PC-3 (cell line): ENCODE results near the gene CPLX1. TPM values are rescaled to one million over a fixed set of nuclear protein-coding genes. Genes with fewer than 3 reads are reported as not detected.
A peak's percentile ranks its signal among the peaks of the same experiment; 100 is the strongest.

ENCODE experiments used
- ATAC-seq: fragments of 200-7000 bp; cut with Tn5 transposase; 2 replicates; pipeline ENCODE4 v1.9.1; 2020; ENCODE audit warnings: mild to moderate bottlenecking, moderate library complexity
- Bru-seq: library from RNA; stranded (reverse); fragments of 400-500 nt; gene quantifications from one replicate; lab custom pipeline; 2021; lab: Mats Ljungman, UMichigan
- BruChase-seq, 2 experiments: library from RNA; stranded (reverse); fragments of 400-500 nt; gene quantifications; one replicate each; lab custom pipeline; 2021; lab: Mats Ljungman, UMichigan
- BruUV-seq: library from RNA; stranded (reverse); fragments of 400-500 nt; replicated peaks from 2 replicates; lab custom pipeline; 2021; lab: Mats Ljungman, UMichigan
- CTCF ChIA-PET: fragments of 300-600 bp; sonication (Branson Sonifier 250); formaldehyde crosslinking; loops from one replicate; lab custom pipeline; 2022; ENCODE audit warnings: antibody characterized with exemption; lab: Charles Lee
- POLR2A ChIA-PET: fragments of 300-600 bp; sonication (Branson Sonifier 250); formaldehyde crosslinking; loops from one replicate; lab custom pipeline; 2022; ENCODE audit warnings: antibody characterized with exemption; ENCODE audit not compliant: unreplicated experiment; lab: Charles Lee
- DNase-seq: peaks from one replicate; pipeline ENCODE4 v3.0.0-alpha.2; 2015
- H2AFZ ChIP-seq: fragments of 300-600 bp; sonication (generic); 2 replicates; pipeline ENCODE4 v1.6.0; 2016; ENCODE audit warnings: antibody characterized with exemption, low read length
- H3F3A ChIP-seq: fragments of 300-600 bp; sonication (generic); one replicate; pipeline ENCODE4 v1.6.0; 2017; ENCODE audit warnings: antibody characterized with exemption, low read length, control low read depth, mild to moderate bottlenecking; ENCODE audit not compliant: unreplicated experiment
- H3K27ac ChIP-seq: fragments of 300-600 bp; sonication (generic); 2 replicates; pipeline ENCODE4 v1.5.1; 2016; ENCODE audit warnings: mild to moderate bottlenecking, low read length
- H3K27me3 ChIP-seq: fragments of 300-600 bp; sonication (generic); 2 replicates; pipeline ENCODE4 v1.6.1; 2016; ENCODE audit warnings: low read length, mixed read lengths
- H3K36me3 ChIP-seq: fragments of 300-600 bp; sonication (generic); 2 replicates; pipeline ENCODE4 v1.6.1; 2016; ENCODE audit warnings: low read depth, mixed run types, low read length, mixed read lengths
- H3K4me1 ChIP-seq: fragments of 300-600 bp; sonication (generic); 2 replicates; pipeline ENCODE4 v1.5.1; 2016; ENCODE audit warnings: low read length; ENCODE audit not compliant: insufficient read depth
- H3K4me2 ChIP-seq: fragments of 300-600 bp; sonication (generic); 2 replicates; pipeline ENCODE4 v1.6.0; 2016; ENCODE audit warnings: low read length
- H3K4me3 ChIP-seq: fragments of 300-600 bp; sonication (generic); 2 replicates; pipeline ENCODE4 v1.5.1; 2016; ENCODE audit warnings: mild to moderate bottlenecking, low read length, mixed read lengths
- H3K79me2 ChIP-seq: fragments of 300-600 bp; sonication (generic); 2 replicates; pipeline ENCODE4 v1.6.1; 2017; ENCODE audit warnings: low read length, mixed read lengths
- H3K9ac ChIP-seq: fragments of 300-600 bp; sonication (generic); 2 replicates; pipeline ENCODE4 v1.6.0; 2016; ENCODE audit warnings: mild to moderate bottlenecking, low read length
- H3K9me2 ChIP-seq: fragments of 300-600 bp; sonication (generic); replicated peaks from 2 replicates; pipeline ENCODE4 v1.6.1; 2016; ENCODE audit warnings: mixed run types, low read length, mixed read lengths
- H3K9me3 ChIP-seq: fragments of 300-600 bp; sonication (generic); 2 replicates; pipeline ENCODE4 v1.6.1; 2016; ENCODE audit warnings: low read length, mixed read lengths
- H4K20me1 ChIP-seq: fragments of 300-600 bp; sonication (generic); 2 replicates; pipeline ENCODE4 v1.6.1; 2016; ENCODE audit warnings: low read length, mixed read lengths
- CTCF ChIP-seq: fragments of 300-600 bp; sonication (generic); conservative IDR thresholded peaks from 2 replicates; pipeline ENCODE4 v1.5.1; 2017; ENCODE audit warnings: antibody characterized with exemption, low read depth, mild to moderate bottlenecking, low read length
- EZH2 ChIP-seq: fragments of 300-600 bp; sonication (generic); IDR thresholded peaks from one replicate; pipeline ENCODE4 v1.6.1; 2017; ENCODE audit warnings: antibody characterized with exemption, mild to moderate bottlenecking, low read length; ENCODE audit not compliant: unreplicated experiment
- EZH2phosphoT487 ChIP-seq: fragments of 300-600 bp; sonication (generic); IDR thresholded peaks from 2 replicates; pipeline ENCODE4 v1.6.1; 2018; ENCODE audit warnings: mild to moderate bottlenecking, antibody characterized with exemption, low read length, borderline replicate concordance
- intact Hi-C: fragments of 100-400 bp; cut with micrococcal nuclease; formaldehyde crosslinking; loops from 2 replicates; pipeline ENCODE4 v1.9.0; 2023
- long read RNA-seq: library from polyadenylated mRNA; unstranded; transcript quantifications from one replicate; pipeline ENCODE4 v2.0.0, GENCODE V29; 2021; ENCODE audit not compliant: unreplicated experiment
- total RNA-seq: library from RNA; depleted of rRNA; stranded (reverse); fragments of >200 nt; gene quantifications from 2 replicates; pipeline ENCODE4 v1.2.3, GENCODE V29; 2014; rRNA removed

CPLX1 gene
- 0.87 and 2.6 TPM in 2 replicates for total RNA-seq
- percentile 15 among the genes with signal in this experiment for Bru-seq, nascent RNA
- BruChase-seq, experiment 1, labeled RNA remaining after a 6-hour chase: percentile 21 among the genes with signal in this experiment
- percentile 20 among the genes with signal in this experiment for BruChase-seq, experiment 2, labeled RNA remaining after a 2-hour chase
- long read RNA-seq, partial matches to known transcripts: 0 of 8 reads
- long read RNA-seq, other reads (novel, unspliced or antisense): 6 of 8 reads

- Histone ChIP-seq H4K20me1 (no peaks in the 10 kb centered on the region), H3K36me3 (no peaks in the 10 kb centered on the region), H3K9ac (no peak within 1 kb of the TSS), H3K79me2 (no peaks in the 10 kb centered on the region), H2AFZ (no peak within 1 kb of the TSS), H3K27me3 (peaks cover 10% of the 10 kb centered on the region; the same call in 1 of the 2 replicates), H3K4me3 (no peak within 1 kb of the TSS), H3K27ac (no peak within 1 kb of the TSS), H3K4me1 (no peaks in the 10 kb centered on the region), H3K4me2 (no peak within 1 kb of the TSS), H3F3A (no peaks in the 10 kb centered on the region), H3K9me2 (no peaks in the 10 kb centered on the region), H3K9me3 (no peaks in the 10 kb centered on the region)
- TF ChIP-seq EZH2phosphoT487: no peak
- TF ChIP-seq CTCF: no peak
- no peak for TF ChIP-seq EZH2
- intact Hi-C loops: no loop called here
- ATAC-seq: no peak
- BruUV-seq: no TSS peak
- DNase-seq: peak; percentile 6
- ChIA-PET CTCF (no interaction called here), POLR2A (no interaction called here)
Observed at GRCh38 chr4:825971-826330, at the start of gene CPLX1. TSS of gene CPLX1 (minus strand) at chr4:826129. CDS start at chr4:824522, 1,607 bp downstream.

- no TSS peak for BruUV-seq
- CTCF ChIA-PET: no interaction called here
- Histone ChIP-seq H3F3A (no peaks in the 10 kb centered on the region), H2AFZ (no peak overlapping the region), H4K20me1 (no peaks in the 10 kb centered on the region), H3K9me3 (no peaks in the 10 kb centered on the region), H3K79me2 (no peaks in the 10 kb centered on the region), H3K4me3 (no peak overlapping the region), H3K4me1 (no peaks in the 10 kb centered on the region), H3K27me3 (no peaks in the 10 kb centered on the region), H3K27ac (no peak overlapping the region), H3K9me2 (no peaks in the 10 kb centered on the region), H3K36me3 (no peaks in the 10 kb centered on the region), H3K9ac (no peak overlapping the region), H3K4me2 (no peak overlapping the region)
- no peak for DNase-seq
- intact Hi-C loops: no loop called here
- POLR2A ChIA-PET: no interaction called here
- no peak for TF ChIP-seq EZH2phosphoT487
- no peak for ATAC-seq
Observed at GRCh38 chr4:874971-875817, 49.3 kb upstream of the CPLX1 start.

- Histone ChIP-seq H3K9me3 (no peaks in the 10 kb centered on the region), H3K4me2 (no peak overlapping the region), H3K27ac (no peak overlapping the region), H3K9me2 (no peaks in the 10 kb centered on the region), H3F3A (no peaks in the 10 kb centered on the region), H2AFZ (no peak overlapping the region), H3K4me1 (no peaks in the 10 kb centered on the region), H3K9ac (no peak overlapping the region), H3K4me3 (no peak overlapping the region), H4K20me1 (no peaks in the 10 kb centered on the region), H3K79me2 (no peaks in the 10 kb centered on the region), H3K27me3 (no peaks in the 10 kb centered on the region), H3K36me3 (no peaks in the 10 kb centered on the region)
- no peak for TF ChIP-seq EZH2
- TF ChIP-seq CTCF: no peak
- no peak for TF ChIP-seq EZH2phosphoT487
- BruUV-seq: no TSS peak
- ChIA-PET POLR2A (no interaction called here), CTCF (no interaction called here)
- DNase-seq (no peak), ATAC-seq (no peak)
- intact Hi-C loops: no loop called here
Observed at GRCh38 chr4:874056-874455, 48.1 kb upstream of the CPLX1 start.
